HepG2 (cell line): Measurements from ENCODE around the gene C22orf15. TPM values are rescaled to one million over a fixed set of nuclear protein-coding genes. Genes with fewer than 3 reads are reported as not detected.

ENCODE experiments used
- AGO1 ChIP-seq: fragments of 200-400 bp; formaldehyde crosslinking; IDR thresholded peaks from 2 replicates; pipeline ENCODE4 v1.6.1; 2017; ENCODE audit warnings: mild to moderate bottlenecking, low read depth, low read length, moderate library complexity; ENCODE audit not compliant: poor library complexity, severe bottlenecking
- ARID4A ChIP-seq: sonication (generic); formaldehyde crosslinking; IDR thresholded peaks from 2 replicates; pipeline ENCODE4 v1.5.0; 2020; ENCODE audit warnings: mild to moderate bottlenecking, missing genetic modification reagents, borderline replicate concordance
- ATF2 ChIP-seq: sonication (generic); formaldehyde crosslinking; IDR thresholded peaks from 2 replicates; pipeline ENCODE4 v1.4.0; 2020; ENCODE audit warnings: missing genetic modification reagents
- DMAP1 ChIP-seq: IDR thresholded peaks from 2 replicates; pipeline ENCODE4 v1.6.1; 2016
- DRAP1 ChIP-seq: IDR thresholded peaks from 2 replicates; pipeline ENCODE4 v1.6.1; 2016; ENCODE audit warnings: missing genetic modification reagents, missing compliant biosample characterization
- ESRRA ChIP-seq: sonication (generic); formaldehyde crosslinking; IDR thresholded peaks from 2 replicates; pipeline ENCODE4 v1.5.1; 2020; ENCODE audit warnings: mild to moderate bottlenecking, low read depth, missing genetic modification reagents
- GTF3A ChIP-seq: sonication (generic); formaldehyde crosslinking; conservative IDR thresholded peaks from 2 replicates; pipeline ENCODE4 v1.4.0; 2020; ENCODE audit warnings: mild to moderate bottlenecking, missing genetic modification reagents
- JUND ChIP-seq: sonication (generic); formaldehyde crosslinking; IDR thresholded peaks from 2 replicates; pipeline ENCODE4 v1.8.0; 2022; ENCODE audit warnings: mild to moderate bottlenecking, missing genetic modification reagents
- MEIS2 ChIP-seq: sonication (generic); formaldehyde crosslinking; IDR thresholded peaks from 2 replicates; pipeline ENCODE4 v1.9.0; 2021; ENCODE audit warnings: mild to moderate bottlenecking, missing genetic modification reagents
- YEATS4 ChIP-seq: sonication (generic); formaldehyde crosslinking; IDR thresholded peaks from 2 replicates; pipeline ENCODE4 v1.4.0; 2020; ENCODE audit warnings: missing genetic modification reagents, borderline replicate concordance
- ZNF205 ChIP-seq: IDR thresholded peaks from 2 replicates; pipeline ENCODE4 v1.6.1; 2018; ENCODE audit warnings: missing biosample characterization, missing genetic modification reagents
- ZNF280D ChIP-seq: sonication (generic); formaldehyde crosslinking; IDR thresholded peaks from 2 replicates; pipeline ENCODE4 v1.5.1; 2020; ENCODE audit warnings: mild to moderate bottlenecking, missing genetic modification reagents
- ZNF292 ChIP-seq: sonication (generic); formaldehyde crosslinking; IDR thresholded peaks from 2 replicates; pipeline ENCODE4 v1.8.1; 2022; ENCODE audit warnings: mild to moderate bottlenecking, low read depth, missing genetic modification reagents, borderline replicate concordance
- ZNF350 ChIP-seq: sonication (generic); formaldehyde crosslinking; IDR thresholded peaks from 2 replicates; pipeline ENCODE4 v1.4.0; 2020; ENCODE audit warnings: mild to moderate bottlenecking, low read depth, missing genetic modification reagents, borderline replicate concordance
- polyA plus RNA-seq, 8 experiments: library from polyadenylated mRNA; depleted of rRNA in 3 of 8; stranded (reverse) in 7 of 8; unstranded in 1 of 8; fragments of >200 nt; fragmentation: Illumina TruSeq in 4 of 8; extraction: Trizol in 4 of 8; gene quantifications; 2 replicates each; pipeline versions ENCODE4 v1.2.1 to v1.2.3, GENCODE V29; 2011 to 2016; ENCODE audit warnings: low read depth in 4 of 8, missing spikeins in 1 of 8, mixed read lengths in 1 of 8; ENCODE audit not compliant: insufficient read depth in 1 of 8
- total RNA-seq, 5 experiments: library from RNA; depleted of rRNA; stranded (reverse); fragments of >200 nt; fragmentation: Illumina TruSeq; extraction: Trizol; gene quantifications; 2 replicates each; pipeline ENCODE4 v1.2.3, GENCODE V29; 2016; ENCODE audit warnings: low read depth in 1 of 5

C22orf15 gene
- total and polyA plus RNA-seq, 2 of the 13 experiments (the other 11 are each of a cell fraction or from before 2014, with no cell fraction given): not detected

- TF ChIP-seq ZNF350 (CRISPR knock-in tag): peak; percentile 82
- TF ChIP-seq ATF2 (CRISPR knock-in tag): peak; percentile 62
- TF ChIP-seq ESRRA: peak; percentile 85
- TF ChIP-seq ZNF205 (CRISPR knock-in tag): peak; percentile 91
- TF ChIP-seq GTF3A (CRISPR knock-in tag): 0 out of 2 replicates have a peak, but pooled peaks have one; percentile 4
- no peak for TF ChIP-seq AGO1
- TF ChIP-seq DRAP1 (CRISPR knock-in tag): peak; percentile 59; the same call in 1 of the 2 replicates
- peak; percentile 85 for TF ChIP-seq ARID4A (CRISPR knock-in tag)
- peak; percentile 56; the same call in 1 of the 2 replicates for TF ChIP-seq JUND (CRISPR knock-in tag)
- TF ChIP-seq YEATS4 (CRISPR knock-in tag): peak; percentile 72; the same call in 1 of the 2 replicates
- peak; percentile 52; the same call in 1 of the 2 replicates for TF ChIP-seq DMAP1 (CRISPR knock-in tag)
- TF ChIP-seq MEIS2: peak; percentile 91
- TF ChIP-seq ZNF292 (CRISPR knock-in tag): peak; percentile 83; the same call in 1 of the 2 replicates
- peak; percentile 29; the same call in 1 of the 2 replicates for TF ChIP-seq ZNF280D (CRISPR knock-in tag)
Measured at GRCh38 chr22:23774114-23774921, 11.5 kb downstream of the C22orf15 start (continued).
